ENCODE results near the gene SLC35F5. TPM values are rescaled to one million over a fixed set of nuclear protein-coding genes. Genes with fewer than 3 reads are reported as not detected.
"Not testable (repeated sequence)": the region's sequence is repeated elsewhere in the genome, so short reads cannot be mapped to it uniquely, and the experiment has no call there.

Gene SLC35F5
- polyA plus RNA-seq, 1 donor from 2014 or later, result 56.2 TPM

GRCh38 chr2:113672326-113672932 is 84.0 kb downstream of the SLC35F5 start:
- Histone ChIP-seq H3K9ac (ENCODE audit: low read length) (no peak overlapping the region), H3K4me2 (ENCODE audit: low read length) (no peak overlapping the region), H3K36me3 (ENCODE audit: insufficient read depth, low read length) (no peaks in the 10 kb centered on the region), H3F3A (ENCODE audit: insufficient read depth, low read length, poor library complexity, severe bottlenecking) (no peaks in the 10 kb centered on the region), H3K4me3 (ENCODE audit: low read length) (no peak overlapping the region), H3K9me3 (ENCODE audit: low read length) (no peaks in the 10 kb centered on the region), H3K27ac (ENCODE audit: low read length) (no peak overlapping the region), H3K9me2 (ENCODE audit: insufficient read depth, low read length) (no peaks in the 10 kb centered on the region), H2AFZ (ENCODE audit: low read depth, low read length) (no peak overlapping the region), H4K20me1 (ENCODE audit: insufficient read depth) (no peaks in the 10 kb centered on the region), H3K79me2 (replicated peaks; ENCODE audit: insufficient read depth, low read length) (no peaks in the 10 kb centered on the region), H3K27me3 (ENCODE audit: insufficient read depth, low read depth, low read length) (no peaks in the 10 kb centered on the region)
- TF ChIP-seq CTCF (IDR thresholded peaks at IDR 0.05; ENCODE audit: poor library complexity, severe bottlenecking) (no peak), REST (IDR thresholded peaks at IDR 0.05; ENCODE audit: borderline replicate concordance) (no peak), TAF1 (IDR thresholded peaks at IDR 0.05; ENCODE audit: low read depth) (no peak), POLR2AphosphoS5 (IDR thresholded peaks at IDR 0.05) (no peak), RAD21 (conservative IDR thresholded peaks at IDR 0.05) (no peak), SMC3 (conservative IDR thresholded peaks at IDR 0.05; ENCODE audit: poor library complexity) (no peak), EZH2 (IDR thresholded peaks at IDR 0.05; ENCODE audit: borderline replicate concordance, insufficient read depth, low read length, poor library complexity, severe bottlenecking) (no peak), EP300 (conservative IDR thresholded peaks at IDR 0.05; ENCODE audit: poor library complexity, severe bottlenecking) (no peak), MXI1 (conservative IDR thresholded peaks at IDR 0.05; ENCODE audit: poor library complexity, severe bottlenecking) (no peak)

- H3K79me2 ChIP-seq (replicated peaks; ENCODE audit: insufficient read depth, low read length); H4K20me1 ChIP-seq (ENCODE audit: insufficient read depth); H3K27me3 ChIP-seq (ENCODE audit: insufficient read depth, low read depth, low read length); H3K4me2 ChIP-seq (ENCODE audit: low read length); H2AFZ ChIP-seq (ENCODE audit: low read depth, low read length); H3F3A ChIP-seq (ENCODE audit: insufficient read depth, low read length, poor library complexity, severe bottlenecking); H3K9ac ChIP-seq (ENCODE audit: low read length); H3K4me3 ChIP-seq (ENCODE audit: low read length); H3K9me3 ChIP-seq (ENCODE audit: low read length); H3K9me2 ChIP-seq (ENCODE audit: insufficient read depth, low read length); H3K27ac ChIP-seq (ENCODE audit: low read length); H3K36me3 ChIP-seq (ENCODE audit: insufficient read depth, low read length): not testable (repeated sequence)
Observed at GRCh38 chr2:113669013-113669412, 87.4 kb downstream of the SLC35F5 start.

GRCh38 chr2:113664761-113665533 is 91.5 kb downstream of the SLC35F5 start:
- not testable (repeated sequence) for H3K9ac ChIP-seq (ENCODE audit: low read length); H3K4me3 ChIP-seq (ENCODE audit: low read length); H3K27me3 ChIP-seq (ENCODE audit: insufficient read depth, low read depth, low read length); H3K4me2 ChIP-seq (ENCODE audit: low read length); H3K9me2 ChIP-seq (ENCODE audit: insufficient read depth, low read length); H2AFZ ChIP-seq (ENCODE audit: low read depth, low read length); H4K20me1 ChIP-seq (ENCODE audit: insufficient read depth); H3K9me3 ChIP-seq (ENCODE audit: low read length); H3K27ac ChIP-seq (ENCODE audit: low read length); H3F3A ChIP-seq (ENCODE audit: insufficient read depth, low read length, poor library complexity, severe bottlenecking); H3K79me2 ChIP-seq (replicated peaks; ENCODE audit: insufficient read depth, low read length); H3K36me3 ChIP-seq (ENCODE audit: insufficient read depth, low read length)

GRCh38 chr2:113663285-113664060 is 93.0 kb downstream of the SLC35F5 start:
- H3K4me2 ChIP-seq (ENCODE audit: low read length); H3K27ac ChIP-seq (ENCODE audit: low read length); H3K79me2 ChIP-seq (replicated peaks; ENCODE audit: insufficient read depth, low read length); H3K4me3 ChIP-seq (ENCODE audit: low read length); H2AFZ ChIP-seq (ENCODE audit: low read depth, low read length); H3K36me3 ChIP-seq (ENCODE audit: insufficient read depth, low read length); H4K20me1 ChIP-seq (ENCODE audit: insufficient read depth); H3K9ac ChIP-seq (ENCODE audit: low read length); H3F3A ChIP-seq (ENCODE audit: insufficient read depth, low read length, poor library complexity, severe bottlenecking); H3K27me3 ChIP-seq (ENCODE audit: insufficient read depth, low read depth, low read length); H3K9me3 ChIP-seq (ENCODE audit: low read length); H3K9me2 ChIP-seq (ENCODE audit: insufficient read depth, low read length): not testable (repeated sequence)

Data from neural cell (in vitro differentiated cells).